T-cell (primary cell): ENCODE results near the gene RYR1. TPM values are rescaled to one million over a fixed set of nuclear protein-coding genes. Genes with fewer than 3 reads are reported as not detected.
"Not testable (repeated sequence)": the region's sequence is repeated elsewhere in the genome, so short reads cannot be mapped to it uniquely, and the experiment has no call there.

ENCODE experiments used
- ATAC-seq, 4 experiments: fragments of 200-7000 bp in 3 of 4; fragments of 150-1000 bp in 1 of 4; cut with Tn5 transposase; replicated peaks in 1 of 4; 1 replicate in 3 of 4; 2 replicates in 1 of 4; pipeline ENCODE4 v1.10.0; 2021; ENCODE audit warnings: moderate library complexity in 3 of 4, mild to moderate bottlenecking in 2 of 4, moderate number of reproducible peaks in 1 of 4
- CTCF ChIA-PET, 2 donors: fragments of 300-600 bp; sonication (Branson Sonifier 250); formaldehyde crosslinking; loops; one replicate each; lab custom pipeline; 2022; ENCODE audit warnings: antibody characterized with exemption in 2 of 2; lab: Charles Lee
- POLR2A ChIA-PET, 2 donors: fragments of 300-600 bp; sonication (Branson Sonifier 250); formaldehyde crosslinking; loops; one replicate each; lab custom pipeline; 2022; ENCODE audit warnings: antibody characterized with exemption in 2 of 2; lab: Charles Lee
- DNase-seq, 35 experiments: peaks; one replicate each; pipeline versions ENCODE4 v3.0.0 to v3.0.0-alpha.2; 2013 to 2023
- H3K27ac ChIP-seq: one replicate; pipeline ENCODE4 v1.5.1; 2013; ENCODE audit warnings: low read length
- H3K27me3 ChIP-seq, 2 experiments: replicated peaks in 1 of 2; 1 replicate in 1 of 2; 2 replicates in 1 of 2; pipeline versions ENCODE4 v1.6.1 to v1.7.0; 2013; ENCODE audit warnings: low read length in 1 of 2, mixed read lengths in 1 of 2; ENCODE audit not compliant: control insufficient read depth in 2 of 2, insufficient read depth in 2 of 2; ENCODE audit errors: extremely low read depth in 1 of 2
- H3K36me3 ChIP-seq, 2 donors: 1 replicate in 1 of 2; 2 replicates in 1 of 2; pipeline versions ENCODE4 v1.6.1 to v1.7.0; 2013; ENCODE audit warnings: low read length in 1 of 2; ENCODE audit not compliant: control insufficient read depth in 2 of 2, insufficient read depth in 1 of 2; ENCODE audit errors: extremely low read depth in 1 of 2
- H3K4me1 ChIP-seq, 2 experiments: 1 replicate in 1 of 2; 2 replicates in 1 of 2; pipeline versions ENCODE4 v1.6.1 to v1.7.0; 2013; ENCODE audit warnings: low read length in 2 of 2, mixed read lengths in 1 of 2; ENCODE audit not compliant: insufficient read depth in 2 of 2, control insufficient read depth in 1 of 2; ENCODE audit errors: extremely low read depth in 1 of 2
- H3K4me3 ChIP-seq, 2 donors: 1 replicate in 1 of 2; 2 replicates in 1 of 2; pipeline versions ENCODE4 v1.5.1 to v1.7.0; 2013; ENCODE audit warnings: mild to moderate bottlenecking in 2 of 2, low read length in 1 of 2, moderate library complexity in 1 of 2; ENCODE audit not compliant: control insufficient read depth in 1 of 2; ENCODE audit errors: extremely low read depth in 1 of 2
- H3K9me3 ChIP-seq: 2 replicates; pipeline ENCODE4 v1.7.0; 2013
- H3K27ac Mint-ChIP-seq, 2 donors: one replicate each; pipeline ENCODE4 v1.8.0; 2020 to 2021; ENCODE audit warnings: mild to moderate bottlenecking in 2 of 2, mixed read lengths in 2 of 2
- H3K27me3 Mint-ChIP-seq, 2 donors: one replicate each; pipeline ENCODE4 v1.8.0; 2021 to 2022; ENCODE audit warnings: mixed read lengths in 2 of 2
- H3K36me3 Mint-ChIP-seq: one replicate; pipeline ENCODE4 v1.8.0; 2021; ENCODE audit warnings: mixed read lengths
- H3K4me1 Mint-ChIP-seq, 3 donors: one replicate each; pipeline ENCODE4 v1.8.0; 2020 to 2022; ENCODE audit warnings: mixed read lengths in 3 of 3, mild to moderate bottlenecking in 1 of 3
- H3K4me3 Mint-ChIP-seq, 3 donors: one replicate each; pipeline ENCODE4 v1.8.0; 2020 to 2022; ENCODE audit warnings: mild to moderate bottlenecking in 3 of 3, mixed read lengths in 3 of 3, moderate library complexity in 3 of 3
- H3K9me3 Mint-ChIP-seq, 3 donors: one replicate each; pipeline ENCODE4 v1.8.0; 2020 to 2022; ENCODE audit warnings: mixed read lengths in 3 of 3
- WGBS: methylation state at CpG from one replicate; pipeline ENCODE4 v1.1.5; 2013; ENCODE audit warnings: missing lambda C conversion rate; ENCODE audit not compliant: insufficient coverage; 5-methylcytosine and 5-hydroxymethylcytosine counted together
- total RNA-seq, 35 experiments: library from RNA in 6 of 35; stranded (reverse) in 6 of 35; fragments of 120-200 nt in 1 of 35; gene quantifications; one replicate each; pipeline versions ENCODE4 v1.2.1 to v1.2.4 and lab custom pipeline; 2013 to 2026

RYR1 gene
- total RNA-seq, 5 donors from 2014 or later (not counting 1 experiment from before 2014, with no cell fraction given): 1.1 to 3.8 (median 2.9) TPM

GRCh38 chr19:38402967-38403674 is 30.4 kb upstream of the RYR1 start, which contains the start of gene FAM98C:
Gene FAM98C, plus strand, starts transcription at chr19:38403093. Its CDS starts 61 bp downstream, at chr19:38403154.
- Histone ChIP-seq H3K4me1 (peaks cover 0 to 26% of the 10 kb centered on the region in 2 experiments), H3K4me3 (peak within 1 kb of the TSS; percentile 67 to 79), H3K9me3 (no peaks in the 10 kb centered on the region), H3K27me3 (peaks cover 0 to 10% of the 10 kb centered on the region in 2 experiments), H3K27ac (peak within 1 kb of the TSS; percentile 86), H3K36me3 (peaks cover 0 to 22% of the 10 kb centered on the region in 2 donors)
- WGBS: under 1% methylated on average over 82 of the region's 82 CpGs
- H3K27me3 Mint-ChIP-seq: peaks cover 0 to 2% of the 10 kb centered on the region in 2 donors
- DNase-seq (peak; percentile 91 to 99 (median 97)), ATAC-seq (peak; percentile 95 to 97 (median 96))
- H3K9me3 Mint-ChIP-seq: no peaks in the 10 kb centered on the region
- peak within 1 kb of the TSS; percentile 79 to 91 (median 89) for H3K4me3 Mint-ChIP-seq
- H3K27ac Mint-ChIP-seq: peak within 1 kb of the TSS; percentile 90 to 92
- H3K4me1 Mint-ChIP-seq: peaks cover 18 to 23% (median 19%) of the 10 kb centered on the region in 3 donors
- CTCF ChIA-PET: interaction anchor here (0.6 to 2.3 kb wide), 36 partner anchors 9 to 939 kb away, joined by 3 to 54 read pairs (median 4); partner anchors contain the start of genes GGN (in 2 of the 2), ACTN4 (in 1 of the 2), CATSPERG (in 1 of the 2) and ECH1 (in 1 of the 2)
- POLR2A ChIA-PET: interaction anchor here (0.6 to 1.5 kb wide), 4 partner anchors 15 to 1033 kb away, joined by 3 to 12 read pairs (median 4); partner anchors contain the start of genes GGN (in 1 of the 2) and RPS16 (in 1 of the 2)
- H3K36me3 Mint-ChIP-seq: peaks cover 9% of the 10 kb centered on the region

DNA sequence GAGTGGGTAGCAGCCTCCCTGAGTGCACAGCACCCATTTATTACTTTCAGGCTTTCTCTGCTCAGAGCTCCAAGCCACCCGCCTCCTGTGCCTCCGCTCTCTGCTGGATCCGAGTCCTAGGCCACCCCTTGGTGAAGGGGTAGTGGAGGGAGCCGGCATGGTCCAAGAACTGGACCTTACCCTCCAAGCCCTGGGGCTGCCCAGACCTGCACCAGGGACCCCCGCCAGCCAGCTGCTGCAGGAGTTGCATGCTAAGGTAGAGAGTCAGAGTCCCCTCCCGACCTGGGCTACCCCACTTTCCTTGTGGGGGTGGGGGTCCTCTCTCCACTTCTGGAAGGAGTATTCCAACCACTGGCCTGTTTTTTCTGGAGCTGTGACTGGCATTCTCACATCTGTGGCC is 28.6 kb upstream of the RYR1 start:
- no peak overlapping the region for H3K27ac ChIP-seq
- ChIA-PET POLR2A (no interaction called here), CTCF (interaction anchor here in 1 of 2 donors (0.5 to 0.6 kb wide), 2 partner anchors 70 to 237 kb away, joined by 3 to 7 read pairs; no protein-coding TSS in a partner anchor)
- Mint-ChIP-seq H3K36me3 (peaks cover 13% of the 10 kb centered on the region), H3K9me3 (no peaks in the 10 kb centered on the region), H3K4me1 (peaks cover 18 to 23% (median 19%) of the 10 kb centered on the region in 3 donors), H3K27ac (peak overlapping the region in 1 of 2 donors; percentile 48), H3K27me3 (peaks cover 0 to 2% of the 10 kb centered on the region in 2 donors), H3K4me3 (peak overlapping the region; percentile 72 to 91 (median 79))
- no peaks in the 10 kb centered on the region for H3K9me3 ChIP-seq
- no peak for DNase-seq
- 100% methylated on average over 1 of the region's 6 CpGs for WGBS
- no peak overlapping the region for H3K4me3 ChIP-seq
- peaks cover 0 to 25% of the 10 kb centered on the region in 2 donors for H3K36me3 ChIP-seq
- ATAC-seq: no peak
- no peaks in the 10 kb centered on the region for H3K27me3 ChIP-seq
- peaks cover 0 to 26% of the 10 kb centered on the region in 2 experiments for H3K4me1 ChIP-seq

DNA sequence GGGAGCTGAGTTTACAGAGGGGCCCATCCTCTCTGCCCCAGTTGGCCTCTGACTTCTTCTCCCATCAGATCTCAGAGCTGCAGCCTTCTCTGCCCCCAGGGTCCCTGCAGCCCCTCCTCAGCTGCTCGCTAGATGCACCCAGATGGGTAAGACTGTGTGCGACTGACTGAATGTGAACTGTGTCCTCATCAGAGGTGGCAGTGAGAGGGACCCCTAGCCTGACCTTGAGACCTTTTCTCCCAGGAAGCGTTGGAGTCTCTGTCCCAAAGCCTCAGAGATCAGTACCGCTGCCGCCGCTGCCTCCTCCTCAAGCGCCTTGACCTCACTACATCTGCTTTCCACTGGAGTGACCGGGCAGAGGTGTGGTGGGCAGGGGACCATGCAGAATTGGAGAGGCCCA is 28.2 kb upstream of the RYR1 start:
- WGBS: 100% methylated on average over 1 of the region's 8 CpGs
- peaks cover 0 to 25% of the 10 kb centered on the region in 2 donors for H3K36me3 ChIP-seq
- H3K4me3 ChIP-seq: no peak overlapping the region
- no peak overlapping the region for H3K27ac ChIP-seq
- Mint-ChIP-seq H3K27ac (no peak overlapping the region), H3K4me3 (peak overlapping the region in 2 of 3 donors; percentile 72 to 91), H3K4me1 (peaks cover 18 to 21% (median 19%) of the 10 kb centered on the region in 3 donors), H3K9me3 (no peaks in the 10 kb centered on the region), H3K27me3 (peaks cover 0 to 2% of the 10 kb centered on the region in 2 donors), H3K36me3 (peaks cover 13% of the 10 kb centered on the region)
- POLR2A ChIA-PET: no interaction called here
- ATAC-seq (no peak), DNase-seq (no peak)
- no peaks in the 10 kb centered on the region for H3K27me3 ChIP-seq
- H3K4me1 ChIP-seq: peaks cover 0 to 26% of the 10 kb centered on the region in 2 experiments
- CTCF ChIA-PET: interaction anchor here in 1 of 2 donors (0.5 to 0.6 kb wide), 2 partner anchors 70 to 237 kb away, joined by 3 to 7 read pairs; no protein-coding TSS in a partner anchor
- H3K9me3 ChIP-seq: no peaks in the 10 kb centered on the region

- no peaks in the 10 kb centered on the region for H3K27me3 ChIP-seq
- DNase-seq (no peak), ATAC-seq (no peak)
- Mint-ChIP-seq H3K27me3 (no peaks in the 10 kb centered on the region), H3K36me3 (peaks cover 13% of the 10 kb centered on the region), H3K4me3 (no peak overlapping the region), H3K9me3 (no peaks in the 10 kb centered on the region), H3K4me1 (peaks cover 7 to 8% (median 7%) of the 10 kb centered on the region in 3 donors), H3K27ac (no peak overlapping the region)
- ChIA-PET POLR2A (no interaction called here), CTCF (no interaction called here)
- no peaks in the 10 kb centered on the region for H3K9me3 ChIP-seq
- H3K36me3 ChIP-seq: peaks cover 0 to 25% of the 10 kb centered on the region in 2 donors
- no peak overlapping the region for H3K4me3 ChIP-seq
- no peak overlapping the region for H3K27ac ChIP-seq
- H3K4me1 ChIP-seq: peaks cover 0 to 7% of the 10 kb centered on the region in 2 experiments
- 96% methylated on average over 6 of the region's 7 CpGs for WGBS
These were observed 23.8 kb upstream of the RYR1 start for GRCh38 chr19:38409631-38410133.

DNA sequence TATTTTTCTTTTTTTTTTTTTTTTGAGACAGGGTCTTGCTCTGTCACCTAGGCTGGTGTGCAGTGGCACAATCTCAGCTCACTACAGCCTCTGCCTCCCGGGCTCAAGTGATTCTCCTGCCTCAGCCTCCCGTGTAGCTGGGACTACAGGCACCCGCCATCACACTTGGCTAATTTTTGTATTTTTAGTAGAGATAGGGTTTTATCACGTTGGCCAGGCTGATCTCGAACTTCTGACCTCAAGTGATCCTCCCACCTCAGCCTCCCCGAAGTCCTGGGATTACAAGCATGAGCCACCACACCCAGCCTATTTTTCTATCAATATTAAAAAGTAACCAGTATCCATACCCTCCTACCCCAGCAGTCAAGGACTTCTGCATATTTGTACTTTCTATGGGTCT is 23.1 kb upstream of the RYR1 start:
- peaks cover 0 to 18% of the 10 kb centered on the region in 2 donors for H3K36me3 ChIP-seq
- POLR2A ChIA-PET: interaction anchor here in 1 of 2 donors (0.7 kb wide), 1 partner anchor 1059 kb away, joined by 4 read pairs; no protein-coding TSS in a partner anchor
- H3K9me3 ChIP-seq, H3K4me3 Mint-ChIP-seq, DNase-seq, H3K27ac Mint-ChIP-seq, H3K27me3 Mint-ChIP-seq, CTCF ChIA-PET, H3K36me3 Mint-ChIP-seq, H3K4me3 ChIP-seq, H3K27ac ChIP-seq, H3K4me1 Mint-ChIP-seq, H3K27me3 ChIP-seq, ATAC-seq, H3K9me3 Mint-ChIP-seq, H3K4me1 ChIP-seq: not testable (repeated sequence)
- WGBS: 100% methylated on average over 1 of the region's 6 CpGs

DNA sequence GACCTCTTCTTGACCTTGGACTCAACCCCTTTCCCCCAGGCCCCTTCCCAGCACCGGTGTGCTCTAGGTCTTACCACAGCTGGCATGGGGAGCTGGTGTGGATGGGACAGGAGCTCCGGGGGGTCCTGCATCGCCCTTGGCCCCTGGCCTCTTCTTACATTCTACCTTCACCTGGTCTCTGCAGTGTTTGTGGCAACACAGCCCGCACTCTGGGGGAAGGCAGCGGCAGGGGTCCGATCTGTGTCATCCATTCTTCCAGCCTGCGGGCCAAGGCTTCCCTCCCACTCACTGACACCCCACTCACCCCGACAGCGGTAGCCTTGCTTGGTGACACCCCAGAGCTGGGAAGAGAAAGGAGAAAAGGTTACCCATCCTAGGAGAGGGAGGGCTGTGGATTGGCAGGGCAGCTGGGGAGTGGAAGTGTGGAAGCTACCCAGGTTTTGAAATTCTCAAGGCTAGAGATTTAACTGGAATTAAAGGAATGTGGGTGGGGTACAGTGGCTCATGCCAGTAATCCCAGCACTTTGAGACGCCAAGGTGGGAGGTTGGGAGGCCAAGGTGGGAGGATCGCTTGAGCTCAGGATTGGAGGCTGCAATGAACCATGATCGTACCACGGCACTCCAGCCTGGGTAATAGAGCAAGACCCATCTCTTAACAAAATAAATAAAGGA is 22.3 kb upstream of the RYR1 start:
- no peak overlapping the region for H3K27ac Mint-ChIP-seq
- POLR2A ChIA-PET: no interaction called here
- peaks cover 0 to 15% of the 10 kb centered on the region in 2 donors for H3K36me3 ChIP-seq

More for the DNA sequence above, 22.3 kb upstream of the RYR1 start:
- H3K9me3 Mint-ChIP-seq: no peaks in the 10 kb centered on the region
- ATAC-seq (no peak), DNase-seq (no peak)
- no peak overlapping the region for H3K4me3 ChIP-seq
- no peaks in the 10 kb centered on the region for H3K27me3 ChIP-seq
- CTCF ChIA-PET: no interaction called here
- WGBS: no CpG with 5 or more reads among the region's 13 CpGs
- peaks cover 9% of the 10 kb centered on the region for H3K36me3 Mint-ChIP-seq
- no peaks in the 10 kb centered on the region for H3K9me3 ChIP-seq
- no peaks in the 10 kb centered on the region for H3K4me1 ChIP-seq
- H3K4me3 Mint-ChIP-seq: no peak overlapping the region
- no peak overlapping the region for H3K27ac ChIP-seq
- H3K27me3 Mint-ChIP-seq: no peaks in the 10 kb centered on the region
- no peaks in the 10 kb centered on the region for H3K4me1 Mint-ChIP-seq
